Activated effector memory CD4-positive, alpha-beta T cell treated with Interleukin-2 at 50 U/mL for 16 hours (primary cell): ENCODE results near the gene RAC2.

Experiments used
- DNase-seq: peaks from one replicate; pipeline ENCODE4 v3.0.0-alpha.2; 2020

RAC2 gene

GRCh38 chr22:37275134-37275533 is 31.1 kb upstream of the RAC2 start:
- DNase-seq: no peak

- DNase-seq: no peak
Observed at GRCh38 chr22:37274380-37274862, 30.4 kb upstream of the RAC2 start.

- no peak for DNase-seq
Observed at GRCh38 chr22:37273846-37274225, 29.8 kb upstream of the RAC2 start.

- DNase-seq: no peak
Observed at GRCh38 chr22:37273126-37273845, 29.2 kb upstream of the RAC2 start.

- no peak for DNase-seq
Observed at GRCh38 chr22:37270928-37271650, 27.0 kb upstream of the RAC2 start.

GRCh38 chr22:37269936-37270678 is 26.0 kb upstream of the RAC2 start:
- no peak for DNase-seq

DNA sequence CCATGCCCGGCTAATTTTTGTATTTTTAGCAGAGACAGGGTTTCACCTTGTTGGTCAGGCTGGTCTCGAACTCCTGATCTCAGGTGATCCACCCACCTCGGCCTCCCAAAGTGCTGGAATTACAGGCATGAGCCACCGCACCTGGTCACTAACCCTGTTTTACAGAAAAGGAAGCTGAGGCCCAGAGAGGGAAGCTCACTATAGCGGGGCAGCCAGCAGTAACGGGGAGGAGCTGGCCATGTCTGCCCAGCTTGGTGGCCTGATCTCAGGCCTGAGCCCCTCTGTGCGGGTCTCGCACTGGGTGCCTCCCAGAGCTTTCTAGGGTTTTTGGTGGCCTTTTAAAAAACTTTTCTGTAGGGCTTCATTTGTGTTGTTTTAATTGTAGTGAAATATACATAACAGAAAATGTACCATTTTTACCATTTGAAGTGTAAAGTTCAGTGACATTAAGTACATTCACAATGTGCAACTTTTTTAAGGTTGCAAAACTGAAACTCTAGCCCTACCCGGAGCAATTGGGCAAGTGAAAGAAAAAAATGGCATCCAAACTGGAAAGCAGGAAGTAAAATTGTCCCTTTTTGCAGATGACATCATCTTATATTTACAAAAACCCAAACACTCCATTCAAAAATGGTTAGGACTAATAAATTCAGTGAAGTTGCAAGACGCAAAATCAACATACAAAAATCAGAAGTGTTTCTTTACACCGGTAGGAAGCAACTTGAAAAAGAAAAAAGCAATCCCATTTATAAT is 23.8 kb upstream of the RAC2 start:
- no peak for DNase-seq

DNA sequence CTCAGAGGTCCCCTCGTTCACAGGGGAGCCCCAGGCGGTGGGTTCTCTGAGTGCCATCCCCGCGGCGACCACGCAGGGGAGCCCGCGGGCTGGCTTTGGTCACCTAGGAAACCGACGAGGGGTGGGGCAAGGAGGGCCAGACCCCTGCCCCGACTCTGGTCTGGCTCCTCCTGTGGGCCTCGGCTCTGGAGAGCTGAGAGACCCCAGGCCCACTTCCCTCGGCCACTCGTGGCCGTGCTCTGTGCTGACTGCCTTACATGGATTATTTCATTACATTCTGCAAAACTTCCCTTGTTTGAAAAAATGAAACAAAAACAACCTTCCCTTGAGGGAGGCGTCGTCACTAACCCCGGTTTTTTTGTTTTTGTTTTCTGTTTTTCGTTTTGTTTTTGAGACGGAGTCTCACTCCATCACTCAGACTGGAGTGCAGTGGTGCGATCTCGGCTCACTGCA is 23.1 kb upstream of the RAC2 start:
- peak; percentile 59 for DNase-seq

- no peak for DNase-seq
Observed at GRCh38 chr22:37266581-37267134, 22.6 kb upstream of the RAC2 start.

- no peak for DNase-seq
Observed at GRCh38 chr22:37263966-37264887, 20.2 kb upstream of the RAC2 start.

- no peak for DNase-seq
Observed at GRCh38 chr22:37262346-37262745, 18.3 kb upstream of the RAC2 start.

GRCh38 chr22:37260901-37261336 is 16.9 kb upstream of the RAC2 start:
- DNase-seq: no peak

- DNase-seq: no peak
Observed at GRCh38 chr22:37260155-37260795, 16.2 kb upstream of the RAC2 start.

DNA sequence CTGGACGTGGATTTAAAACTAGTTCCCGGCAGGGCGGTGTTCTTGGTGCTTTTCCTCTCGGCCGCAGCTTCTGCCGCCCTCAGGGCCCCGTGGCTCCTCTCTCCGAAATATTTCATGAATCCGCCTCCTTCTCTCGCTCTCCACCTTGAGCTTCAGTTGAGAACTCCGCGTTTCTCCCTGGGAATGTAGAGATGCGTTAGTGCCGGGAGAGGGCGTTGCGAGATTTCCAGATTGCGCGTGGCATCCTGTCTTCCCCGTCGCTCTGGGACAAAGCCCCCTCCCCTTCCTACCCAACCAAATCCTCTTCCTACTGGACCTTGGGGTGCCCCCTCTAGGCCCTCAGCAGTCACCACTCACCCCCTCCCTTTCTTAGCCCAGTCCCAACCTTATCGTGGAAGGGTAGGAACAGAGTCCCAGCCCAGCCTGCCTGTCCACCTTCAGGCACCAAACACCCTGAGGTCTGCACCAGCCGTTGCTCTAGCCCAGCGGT is 15.5 kb upstream of the RAC2 start:
- DNase-seq: no peak

DNA sequence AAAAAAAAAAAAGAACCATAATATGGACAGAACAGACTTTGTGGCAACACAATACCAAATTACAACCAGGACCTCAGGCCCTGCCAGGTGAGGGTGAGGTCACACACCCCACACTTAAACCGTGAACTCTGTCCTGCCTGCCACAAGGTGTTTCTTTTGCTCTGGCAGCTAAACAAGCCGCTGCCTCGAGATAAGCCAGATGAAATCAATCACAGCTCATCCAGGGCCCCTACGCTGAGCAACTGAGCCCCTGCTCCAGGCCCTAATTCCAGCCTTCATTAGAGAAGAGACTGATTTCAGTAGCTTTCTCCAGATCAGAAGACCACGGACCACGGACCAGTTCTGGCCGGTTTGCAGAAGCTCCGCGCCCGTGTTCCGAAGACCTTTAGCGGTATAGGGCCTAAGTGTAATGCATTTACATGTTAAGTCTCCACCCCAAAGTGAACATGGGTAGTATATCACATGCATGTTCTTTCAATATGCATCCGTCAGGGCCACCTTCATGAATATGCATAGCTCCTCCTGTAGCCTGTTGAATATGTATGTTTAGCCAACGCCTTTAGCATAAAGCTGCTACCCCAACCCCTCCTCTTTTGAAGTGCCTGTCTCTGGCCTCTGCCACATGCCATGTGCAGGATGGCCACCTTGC is 14.8 kb upstream of the RAC2 start:
- no peak for DNase-seq

GRCh38 chr22:37258005-37258752 is 14.1 kb upstream of the RAC2 start:
- no peak for DNase-seq

GRCh38 chr22:37256075-37256726 is 12.1 kb upstream of the RAC2 start:
- DNase-seq: no peak

DNA sequence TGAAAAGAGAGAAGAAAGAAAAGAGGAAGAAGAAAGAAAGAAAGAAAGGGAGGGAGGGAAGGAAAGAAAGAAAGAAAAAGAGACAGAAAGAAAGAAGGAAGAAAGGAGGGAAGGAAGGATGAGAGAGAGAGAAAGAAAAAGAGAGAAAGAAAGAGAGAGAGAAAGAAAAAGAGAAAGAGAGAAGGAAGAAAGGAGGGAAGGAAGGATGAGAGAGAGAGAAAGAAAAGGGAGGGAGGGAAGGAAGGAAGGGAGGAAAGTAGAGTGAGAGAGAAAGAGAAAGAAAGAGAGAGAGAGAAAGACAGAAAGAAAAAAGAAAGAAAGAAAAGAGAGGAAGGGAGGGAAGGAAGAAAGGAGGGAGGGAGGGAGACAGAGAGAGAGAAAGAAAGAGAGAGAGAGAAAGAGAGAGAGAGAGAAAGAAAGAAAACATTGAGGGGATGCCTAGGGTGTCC is 11.5 kb upstream of the RAC2 start:
- no peak for DNase-seq

GRCh38 chr22:37254867-37255233 is 10.8 kb upstream of the RAC2 start:
- no peak for DNase-seq
